Subcutaneous adipose tissue (tissue), 4 donors: ENCODE results near the gene NCS1. TPM values are rescaled to one million over a fixed set of nuclear protein-coding genes. Genes with fewer than 3 reads are reported as not detected.

Source experiments
- CTCF ChIP-seq: fragments of 450-650 bp; IDR thresholded peaks from one replicate; pipeline ENCODE4 v1.5.1; 2016; ENCODE audit warnings: low read depth, mild to moderate bottlenecking, control low read depth, antibody characterized with exemption, moderate library complexity
- total RNA-seq, 4 donors: library from RNA; depleted of rRNA; stranded (reverse); fragments of >200 nt; gene quantifications; one replicate each; pipeline ENCODE4 v1.1.0, GENCODE V29; 2016

Gene NCS1
- total RNA-seq, 4 donors from 2014 or later = 0.19 to 4.4 (median 1.8) TPM

GRCh38 chr9:130140706-130141105 is 31.5 kb upstream of the NCS1 start:
- no peak for TF ChIP-seq CTCF

GRCh38 chr9:130142056-130142455 is 30.1 kb upstream of the NCS1 start:
- no peak for TF ChIP-seq CTCF

GRCh38 chr9:130142641-130143040 is 29.6 kb upstream of the NCS1 start:
- TF ChIP-seq CTCF = no peak

- no peak for TF ChIP-seq CTCF
These were observed 28.8 kb upstream of the NCS1 start for GRCh38 chr9:130143279-130143893.

- TF ChIP-seq CTCF = no peak
These were observed 28.2 kb upstream of the NCS1 start for GRCh38 chr9:130143958-130144366.

GRCh38 chr9:130144703-130145102 is 27.5 kb upstream of the NCS1 start:
- no peak for TF ChIP-seq CTCF

- TF ChIP-seq CTCF = no peak
These were observed 26.5 kb upstream of the NCS1 start for GRCh38 chr9:130145658-130146057.
